PC-9 (cell line): Measurements from ENCODE around the gene GDF2.

ENCODE experiments used
- CTCF ChIP-seq: fragments of 200-600 bp; sonication (generic); conservative IDR thresholded peaks from 2 replicates; pipeline ENCODE4 v1.6.1; 2017; ENCODE audit warnings: mixed run types, antibody characterized with exemption, mild to moderate bottlenecking, moderate library complexity
- EZH2 ChIP-seq: fragments of 200-600 bp; sonication (generic); IDR thresholded peaks from 2 replicates; pipeline ENCODE4 v1.8.0; 2017; ENCODE audit warnings: antibody characterized with exemption, low read depth

- TF ChIP-seq CTCF (no peak), EZH2 (no peak)
These were observed 34.9 kb downstream of the GDF2 start for GRCh38 chr10:47357131-47357582.
